ENCODE measurements around the gene RYR3. TPM values are rescaled to one million over a fixed set of nuclear protein-coding genes. Genes with fewer than 3 reads are reported as not detected.

The RYR3 gene
- total and polyA plus RNA-seq, 2 donors (not counting 1 experiment from before 2014, with no cell fraction given), result not detected

DNA sequence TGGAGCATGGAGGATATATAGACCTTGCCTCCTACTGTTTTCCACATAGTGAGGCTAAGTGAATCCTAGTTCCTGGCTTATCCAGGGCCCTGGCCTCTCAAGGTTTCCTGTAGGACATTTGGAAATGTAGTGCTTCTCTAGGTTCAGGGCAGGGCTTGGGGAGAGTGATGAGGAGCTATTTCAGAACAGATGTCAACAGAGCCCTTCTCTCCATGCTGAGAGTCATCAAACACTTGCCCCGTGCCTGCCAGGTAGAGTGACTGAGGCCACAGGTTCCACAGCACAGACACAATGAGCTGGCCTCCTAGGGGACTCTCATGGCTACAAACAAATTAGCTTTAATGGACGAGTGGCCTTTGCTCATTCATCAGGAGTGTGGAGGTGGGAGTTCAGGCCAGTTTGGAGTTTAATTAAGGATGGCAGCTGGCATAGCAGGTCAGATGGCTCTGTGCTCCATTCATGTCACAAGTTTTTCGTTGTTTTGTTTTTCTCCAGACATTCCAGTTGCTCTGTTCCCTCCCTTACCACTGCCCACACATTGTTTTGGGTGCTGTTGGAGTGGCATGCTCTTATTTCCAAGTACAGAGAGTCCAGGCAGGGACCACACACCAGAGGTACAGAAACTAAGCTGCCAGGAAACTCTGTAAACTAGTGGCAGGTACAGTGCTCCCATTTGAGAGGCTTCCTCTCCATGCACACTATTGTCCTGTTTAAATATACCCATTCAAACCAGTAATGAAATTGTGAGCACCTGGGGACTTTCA is 189.8 kb downstream of the RYR3 start:
- H3K27me3 ChIP-seq (replicated peaks in 1 of 4; ENCODE audit: control extremely low read depth in 1 of 4, control insufficient read depth in 3 of 4, insufficient read depth in 4 of 4, low read length in 3 of 4), result no peaks in the 10 kb centered on the region
- ATAC-seq (ENCODE audit: low read depth), result no peak
- H3K4me3 Mint-ChIP-seq, result no peak overlapping the region
- H3K27ac ChIP-seq (ENCODE audit: low read length in 2 of 2), result no peak overlapping the region
- H3K9me3 ChIP-seq (ENCODE audit: control extremely low read depth in 1 of 3, control insufficient read depth in 2 of 3, insufficient read depth in 1 of 3, low read length in 2 of 3), result no peaks in the 10 kb centered on the region
- no peak overlapping the region for H3K4me3 ChIP-seq (ENCODE audit: control extremely low read depth in 1 of 5, extremely low read depth in 1 of 5, insufficient read depth in 1 of 5, low read depth in 2 of 5, low read length in 4 of 5)
- TF ChIP-seq, protein P1, sequence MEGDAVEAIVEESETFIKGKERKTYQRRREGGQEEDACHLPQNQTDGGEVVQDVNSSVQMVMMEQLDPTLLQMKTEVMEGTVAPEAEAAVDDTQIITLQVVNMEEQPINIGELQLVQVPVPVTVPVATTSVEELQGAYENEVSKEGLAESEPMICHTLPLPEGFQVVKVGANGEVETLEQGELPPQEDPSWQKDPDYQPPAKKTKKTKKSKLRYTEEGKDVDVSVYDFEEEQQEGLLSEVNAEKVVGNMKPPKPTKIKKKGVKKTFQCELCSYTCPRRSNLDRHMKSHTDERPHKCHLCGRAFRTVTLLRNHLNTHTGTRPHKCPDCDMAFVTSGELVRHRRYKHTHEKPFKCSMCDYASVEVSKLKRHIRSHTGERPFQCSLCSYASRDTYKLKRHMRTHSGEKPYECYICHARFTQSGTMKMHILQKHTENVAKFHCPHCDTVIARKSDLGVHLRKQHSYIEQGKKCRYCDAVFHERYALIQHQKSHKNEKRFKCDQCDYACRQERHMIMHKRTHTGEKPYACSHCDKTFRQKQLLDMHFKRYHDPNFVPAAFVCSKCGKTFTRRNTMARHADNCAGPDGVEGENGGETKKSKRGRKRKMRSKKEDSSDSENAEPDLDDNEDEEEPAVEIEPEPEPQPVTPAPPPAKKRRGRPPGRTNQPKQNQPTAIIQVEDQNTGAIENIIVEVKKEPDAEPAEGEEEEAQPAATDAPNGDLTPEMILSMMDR (IDR thresholded peaks at IDR 0.05), result no peak
- 67% methylated on average over 1 of the region's 3 CpGs for WGBS (ENCODE audit: insufficient coverage)
- ChIA-PET CTCF (no interaction called here), POLR2A (no interaction called here)
- H3K27ac Mint-ChIP-seq, result no peak overlapping the region
- no peaks in the 10 kb centered on the region for H3K9me3 Mint-ChIP-seq (ENCODE audit: insufficient read depth)
- no peaks in the 10 kb centered on the region for H3K79me2 ChIP-seq (ENCODE audit: control insufficient read depth, insufficient read depth, low read length)
- H3K9ac ChIP-seq (ENCODE audit: low read length), result no peak overlapping the region
- H2AFZ ChIP-seq (ENCODE audit: insufficient read depth, low read depth, low read length, poor library complexity, severe bottlenecking), result no peak overlapping the region
- no peaks in the 10 kb centered on the region for H4K20me1 ChIP-seq (ENCODE audit: control insufficient read depth, insufficient read depth, low read length, poor library complexity, severe bottlenecking)
- H3K4me2 ChIP-seq (replicated peaks; ENCODE audit: low read depth, low read length, poor library complexity, severe bottlenecking), result no peak overlapping the region
- DNase-seq, result no peak
- H3K4me1 Mint-ChIP-seq, result no peaks in the 10 kb centered on the region
- intact Hi-C loops (cut with micrococcal nuclease), result no loop called here
- H3K27me3 Mint-ChIP-seq, result peaks cover 6% of the 10 kb centered on the region
- no peaks in the 10 kb centered on the region for H3K4me1 ChIP-seq (ENCODE audit: control insufficient read depth in 2 of 2, insufficient read depth in 2 of 2, low read length in 2 of 2)
- no peaks in the 10 kb centered on the region for H3K36me3 ChIP-seq (replicated peaks in 1 of 2; ENCODE audit: control extremely low read depth in 1 of 2, control insufficient read depth in 1 of 2, extremely low read depth in 1 of 2, insufficient read depth in 2 of 2, low read length in 1 of 2)

DNA sequence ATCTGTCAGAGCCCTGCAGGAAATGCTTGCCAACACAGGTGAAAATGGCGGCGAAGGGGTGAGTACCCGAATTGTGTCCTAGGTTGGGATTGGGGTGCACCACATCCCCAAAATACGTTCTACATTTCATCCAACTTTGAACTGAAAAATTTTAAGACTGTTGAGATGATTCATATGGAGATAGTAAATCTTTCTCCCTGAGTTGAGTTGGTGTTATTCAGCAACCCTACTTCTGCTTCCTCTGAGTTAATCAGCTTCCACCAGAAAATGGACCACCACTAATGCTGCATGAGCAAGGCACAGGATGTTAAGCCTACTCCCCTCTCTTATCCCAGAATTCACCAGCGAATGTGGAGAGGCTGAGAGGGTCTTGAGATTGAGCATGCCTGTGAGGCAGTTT is 192.9 kb downstream of the RYR3 start:
- no peak overlapping the region for H2AFZ ChIP-seq (ENCODE audit: insufficient read depth, low read depth, low read length, poor library complexity, severe bottlenecking)
- DNase-seq, result no peak
- no peak overlapping the region for H3K27ac Mint-ChIP-seq
- no peaks in the 10 kb centered on the region for H3K79me2 ChIP-seq (ENCODE audit: control insufficient read depth, insufficient read depth, low read length)
- H3K9me3 ChIP-seq (ENCODE audit: control extremely low read depth in 1 of 3, control insufficient read depth in 2 of 3, insufficient read depth in 1 of 3, low read length in 2 of 3), result no peaks in the 10 kb centered on the region
- no peak overlapping the region for H3K4me3 ChIP-seq (ENCODE audit: control extremely low read depth in 1 of 5, extremely low read depth in 1 of 5, insufficient read depth in 1 of 5, low read depth in 2 of 5, low read length in 4 of 5)
- no peak overlapping the region for H3K27ac ChIP-seq (ENCODE audit: low read length in 2 of 2)
- no CpG with 5 or more reads among the region's 5 CpGs for WGBS (ENCODE audit: insufficient coverage)
- H3K4me3 Mint-ChIP-seq, result no peak overlapping the region
- TF ChIP-seq, protein P1 (IDR thresholded peaks at IDR 0.05), result no peak
- no peak for TF ChIP-seq EZH2 (IDR thresholded peaks at IDR 0.05; ENCODE audit: borderline replicate concordance, insufficient read depth, low read depth, low read length, poor library complexity, severe bottlenecking)
- intact Hi-C loops (cut with micrococcal nuclease), result no loop called here
- H3K9me3 Mint-ChIP-seq (ENCODE audit: insufficient read depth), result no peaks in the 10 kb centered on the region
- no peak overlapping the region for H3K9ac ChIP-seq (ENCODE audit: low read length)
- H3K4me1 Mint-ChIP-seq, result no peaks in the 10 kb centered on the region
- CTCF ChIA-PET, result no interaction called here
- H3K27me3 Mint-ChIP-seq, result peaks cover 6% of the 10 kb centered on the region
- no peaks in the 10 kb centered on the region for H3K27me3 ChIP-seq (replicated peaks in 1 of 4; ENCODE audit: control extremely low read depth in 1 of 4, control insufficient read depth in 3 of 4, insufficient read depth in 4 of 4, low read length in 3 of 4)
- no peak for ATAC-seq (ENCODE audit: low read depth)
- H3K36me3 ChIP-seq (replicated peaks in 1 of 2; ENCODE audit: control extremely low read depth in 1 of 2, control insufficient read depth in 1 of 2, extremely low read depth in 1 of 2, insufficient read depth in 2 of 2, low read length in 1 of 2), result no peaks in the 10 kb centered on the region
- H4K20me1 ChIP-seq (ENCODE audit: control insufficient read depth, insufficient read depth, low read length, poor library complexity, severe bottlenecking), result no peaks in the 10 kb centered on the region
- H3K4me2 ChIP-seq (replicated peaks; ENCODE audit: low read depth, low read length, poor library complexity, severe bottlenecking), result no peak overlapping the region
- POLR2A ChIA-PET, result no interaction called here
- no peaks in the 10 kb centered on the region for H3K4me1 ChIP-seq (ENCODE audit: control insufficient read depth in 2 of 2, insufficient read depth in 2 of 2, low read length in 2 of 2)
